ENCODE measurements around the gene GTPBP6.

GRCh38 chrX:332916-333610 is 14.5 kb upstream of the GTPBP6 start:
- TF ChIP-seq POLR2AphosphoS5 (IDR thresholded peaks at IDR 0.05; ENCODE audit: low read depth) (no peak), EZH2phosphoT487 (IDR thresholded peaks at IDR 0.05; ENCODE audit: unreplicated experiment) (no peak), ETS1 (IDR thresholded peaks at IDR 0.05) (no peak), ZNF331 (CRISPR knock-in tag; IDR thresholded peaks at IDR 0.05; ENCODE audit: low read depth) (no peak)
- TF ChIP-seq, protein P1, sequence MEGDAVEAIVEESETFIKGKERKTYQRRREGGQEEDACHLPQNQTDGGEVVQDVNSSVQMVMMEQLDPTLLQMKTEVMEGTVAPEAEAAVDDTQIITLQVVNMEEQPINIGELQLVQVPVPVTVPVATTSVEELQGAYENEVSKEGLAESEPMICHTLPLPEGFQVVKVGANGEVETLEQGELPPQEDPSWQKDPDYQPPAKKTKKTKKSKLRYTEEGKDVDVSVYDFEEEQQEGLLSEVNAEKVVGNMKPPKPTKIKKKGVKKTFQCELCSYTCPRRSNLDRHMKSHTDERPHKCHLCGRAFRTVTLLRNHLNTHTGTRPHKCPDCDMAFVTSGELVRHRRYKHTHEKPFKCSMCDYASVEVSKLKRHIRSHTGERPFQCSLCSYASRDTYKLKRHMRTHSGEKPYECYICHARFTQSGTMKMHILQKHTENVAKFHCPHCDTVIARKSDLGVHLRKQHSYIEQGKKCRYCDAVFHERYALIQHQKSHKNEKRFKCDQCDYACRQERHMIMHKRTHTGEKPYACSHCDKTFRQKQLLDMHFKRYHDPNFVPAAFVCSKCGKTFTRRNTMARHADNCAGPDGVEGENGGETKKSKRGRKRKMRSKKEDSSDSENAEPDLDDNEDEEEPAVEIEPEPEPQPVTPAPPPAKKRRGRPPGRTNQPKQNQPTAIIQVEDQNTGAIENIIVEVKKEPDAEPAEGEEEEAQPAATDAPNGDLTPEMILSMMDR (conservative IDR thresholded peaks at IDR 0.05; ENCODE audit: low read depth in 2 of 2), result no peak
- TF ChIP-seq, protein P2, sequence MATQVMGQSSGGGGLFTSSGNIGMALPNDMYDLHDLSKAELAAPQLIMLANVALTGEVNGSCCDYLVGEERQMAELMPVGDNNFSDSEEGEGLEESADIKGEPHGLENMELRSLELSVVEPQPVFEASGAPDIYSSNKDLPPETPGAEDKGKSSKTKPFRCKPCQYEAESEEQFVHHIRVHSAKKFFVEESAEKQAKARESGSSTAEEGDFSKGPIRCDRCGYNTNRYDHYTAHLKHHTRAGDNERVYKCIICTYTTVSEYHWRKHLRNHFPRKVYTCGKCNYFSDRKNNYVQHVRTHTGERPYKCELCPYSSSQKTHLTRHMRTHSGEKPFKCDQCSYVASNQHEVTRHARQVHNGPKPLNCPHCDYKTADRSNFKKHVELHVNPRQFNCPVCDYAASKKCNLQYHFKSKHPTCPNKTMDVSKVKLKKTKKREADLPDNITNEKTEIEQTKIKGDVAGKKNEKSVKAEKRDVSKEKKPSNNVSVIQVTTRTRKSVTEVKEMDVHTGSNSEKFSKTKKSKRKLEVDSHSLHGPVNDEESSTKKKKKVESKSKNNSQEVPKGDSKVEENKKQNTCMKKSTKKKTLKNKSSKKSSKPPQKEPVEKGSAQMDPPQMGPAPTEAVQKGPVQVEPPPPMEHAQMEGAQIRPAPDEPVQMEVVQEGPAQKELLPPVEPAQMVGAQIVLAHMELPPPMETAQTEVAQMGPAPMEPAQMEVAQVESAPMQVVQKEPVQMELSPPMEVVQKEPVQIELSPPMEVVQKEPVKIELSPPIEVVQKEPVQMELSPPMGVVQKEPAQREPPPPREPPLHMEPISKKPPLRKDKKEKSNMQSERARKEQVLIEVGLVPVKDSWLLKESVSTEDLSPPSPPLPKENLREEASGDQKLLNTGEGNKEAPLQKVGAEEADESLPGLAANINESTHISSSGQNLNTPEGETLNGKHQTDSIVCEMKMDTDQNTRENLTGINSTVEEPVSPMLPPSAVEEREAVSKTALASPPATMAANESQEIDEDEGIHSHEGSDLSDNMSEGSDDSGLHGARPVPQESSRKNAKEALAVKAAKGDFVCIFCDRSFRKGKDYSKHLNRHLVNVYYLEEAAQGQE (IDR thresholded peaks at IDR 0.05; ENCODE audit: unreplicated experiment), result no peak
